OCI-LY1 (cell line): ENCODE data around the gene VTA1.
"Not testable (repeated sequence)": the region's sequence is repeated elsewhere in the genome, so short reads cannot be mapped to it uniquely, and the experiment has no call there.

Experiments
- CTCF ChIP-seq: fragments of 200-600 bp; sonication (generic), shearing (Covaris generic); IDR thresholded peaks from 2 replicates; pipeline ENCODE4 v1.5.1; 2017; ENCODE audit warnings: mild to moderate bottlenecking, antibody characterized with exemption, low read length, moderate library complexity, mixed read lengths
- EZH2 ChIP-seq: fragments of 200-600 bp; sonication (generic), shearing (Covaris generic); IDR thresholded peaks from 2 replicates; pipeline ENCODE4 v1.8.0; 2017; ENCODE audit warnings: borderline replicate concordance, mixed run types, mild to moderate bottlenecking, antibody characterized with exemption, low read length, moderate library complexity, mixed read lengths

GRCh38 chr6:142141531-142141930, 5.5 kb upstream of the VTA1 start:
- not testable (repeated sequence) for TF ChIP-seq CTCF, EZH2
